BE2C (cell line): ENCODE data around the gene PTPRCAP.
A peak's percentile ranks its signal among the peaks of the same experiment; 100 is the strongest.

ENCODE experiments used
- DNase-seq: peaks from one replicate; pipeline ENCODE4 v3.0.0-alpha.2; 2020
- H3K27me3 ChIP-seq: fragments of 250-450 bp; sonication (Bioruptor Pico); 2 replicates; pipeline ENCODE4 v1.5.1; 2020; ENCODE audit warnings: mild to moderate bottlenecking
- H3K36me3 ChIP-seq: fragments of 250-450 bp; sonication (Bioruptor Pico); 2 replicates; pipeline ENCODE4 v1.5.1; 2020; ENCODE audit warnings: mild to moderate bottlenecking
- H3K4me1 ChIP-seq: fragments of 250-450 bp; sonication (Bioruptor Pico); 2 replicates; pipeline ENCODE4 v1.5.1; 2020
- H3K4me3 ChIP-seq: 2 replicates; pipeline ENCODE4 v1.5.1; 2011; ENCODE audit warnings: low read depth, low read length
- H3K9me3 ChIP-seq: fragments of 250-450 bp; sonication (Bioruptor Pico); 2 replicates; pipeline ENCODE4 v1.5.1; 2020
- CTCF ChIP-seq: IDR thresholded peaks from 2 replicates; pipeline ENCODE4 v1.5.1; 2012; ENCODE audit warnings: mild to moderate bottlenecking, low read depth, low read length

PTPRCAP gene

GRCh38 chr11:67420646-67421429 lies 16.6 kb downstream of the PTPRCAP start:
- TF ChIP-seq CTCF, result no peak
- Histone ChIP-seq H3K36me3 (no peaks in the 10 kb centered on the region), H3K4me1 (peaks cover 5% of the 10 kb centered on the region), H3K4me3 (peak overlapping the region; percentile 38), H3K9me3 (no peaks in the 10 kb centered on the region), H3K27me3 (0 out of 2 replicates have a peak, but pooled peaks cover 2% of the 10 kb centered on the region)
- DNase-seq, result peak; percentile 100

GRCh38 chr11:67420147-67420645 lies 17.3 kb downstream of the PTPRCAP start:
- Histone ChIP-seq H3K36me3 (no peaks in the 10 kb centered on the region), H3K27me3 (0 out of 2 replicates have a peak, but pooled peaks cover 2% of the 10 kb centered on the region), H3K4me3 (peak overlapping the region; percentile 38), H3K4me1 (peaks cover 5% of the 10 kb centered on the region), H3K9me3 (no peaks in the 10 kb centered on the region)
- DNase-seq, result no peak
- no peak for TF ChIP-seq CTCF

- Histone ChIP-seq H3K4me1 (peaks cover 5% of the 10 kb centered on the region), H3K9me3 (no peaks in the 10 kb centered on the region), H3K4me3 (no peak overlapping the region), H3K27me3 (0 out of 2 replicates have a peak, but pooled peaks cover 2% of the 10 kb centered on the region), H3K36me3 (no peaks in the 10 kb centered on the region)
- no peak for DNase-seq
- TF ChIP-seq CTCF, result no peak
Observed at GRCh38 chr11:67419325-67420049, 18.0 kb downstream of the PTPRCAP start.

GRCh38 chr11:67418476-67419281 lies 18.8 kb downstream of the PTPRCAP start:
- no peaks in the 10 kb centered on the region for H3K9me3 ChIP-seq
- no peaks in the 10 kb centered on the region for H3K36me3 ChIP-seq
- no peak overlapping the region for H3K4me3 ChIP-seq
- no peak for DNase-seq
- 0 out of 2 replicates have a peak, but pooled peaks cover 2% of the 10 kb centered on the region for H3K27me3 ChIP-seq
- H3K4me1 ChIP-seq, result peaks cover 5% of the 10 kb centered on the region
- no peak for TF ChIP-seq CTCF

- no peak for DNase-seq
- H3K4me1 ChIP-seq, result peaks cover 5% of the 10 kb centered on the region
Observed at GRCh38 chr11:67417425-67417824, 20.1 kb downstream of the PTPRCAP start.

More at GRCh38 chr11:67417425-67417824, 20.1 kb downstream of the PTPRCAP start:
- Histone ChIP-seq H3K9me3 (no peaks in the 10 kb centered on the region), H3K27me3 (0 out of 2 replicates have a peak, but pooled peaks cover 2% of the 10 kb centered on the region), H3K4me3 (no peak overlapping the region), H3K36me3 (no peaks in the 10 kb centered on the region)
- TF ChIP-seq CTCF, result no peak
